Esophagus muscularis mucosa (tissue), 4 donors: ENCODE measurements around the gene NRXN2. TPM values are rescaled to one million over a fixed set of nuclear protein-coding genes. Genes with fewer than 3 reads are reported as not detected.

ENCODE experiments used
- DNase-seq: peaks from one replicate; pipeline ENCODE4 v3.0.0-alpha.2; 2017; ENCODE audit errors: extremely low spot score
- H3K27ac ChIP-seq, 4 donors: fragments of 200-600 bp; sonication (generic); replicated peaks in 1 of 4; 1 replicate in 3 of 4; 2 replicates in 1 of 4; pipeline ENCODE4 v1.5.1; 2016 to 2019; ENCODE audit warnings: mild to moderate bottlenecking in 1 of 4
- H3K27me3 ChIP-seq, 4 donors: fragments of 200-600 bp; sonication (generic); one replicate each; pipeline versions ENCODE4 v1.5.1 to v1.6.0; 2016 to 2019
- H3K36me3 ChIP-seq, 4 donors: fragments of 200-600 bp; sonication (generic); one replicate each; pipeline ENCODE4 v1.5.1; 2016 to 2019
- H3K4me1 ChIP-seq, 4 donors: fragments of 200-600 bp; sonication (generic); one replicate each; pipeline ENCODE4 v1.5.1; 2016 to 2019
- H3K4me3 ChIP-seq, 4 donors: fragments of 200-600 bp; sonication (generic); 1 replicate in 2 of 4; 2 replicates in 2 of 4; pipeline ENCODE4 v1.5.1; 2016 to 2019; ENCODE audit warnings: mild to moderate bottlenecking in 4 of 4, moderate library complexity in 1 of 4
- H3K9me3 ChIP-seq, 4 donors: fragments of 200-600 bp; sonication (generic); 1 replicate in 3 of 4; 2 replicates in 1 of 4; pipeline ENCODE4 v1.5.1; 2016 to 2019
- CTCF ChIP-seq, 3 experiments: fragments of 200-600 bp in 2 of 3; fragments of 450-650 bp in 1 of 3; sonication (generic) in 2 of 3; IDR thresholded peaks; one replicate each; pipeline ENCODE4 v1.5.1; 2017 to 2019; ENCODE audit warnings: antibody characterized with exemption in 3 of 3, mild to moderate bottlenecking in 2 of 3, moderate library complexity in 1 of 3
- EP300 ChIP-seq: sonication (generic); formaldehyde crosslinking; IDR thresholded peaks from one replicate; pipeline ENCODE4 v1.6.1; 2017; ENCODE audit warnings: antibody characterized with exemption
- POLR2A ChIP-seq: fragments of 450-650 bp; IDR thresholded peaks from one replicate; pipeline ENCODE4 v1.6.1; 2017; ENCODE audit warnings: antibody characterized with exemption, moderate library complexity, mild to moderate bottlenecking, low read depth
- POLR2AphosphoS5 ChIP-seq, 2 donors: sonication (generic); formaldehyde crosslinking; IDR thresholded peaks; one replicate each; pipeline ENCODE4 v1.6.1; 2017; ENCODE audit warnings: antibody characterized with exemption in 2 of 2
- WGBS: methylation state at CpG from one replicate; pipeline ENCODE4 v1.1.5; 2018; 5-methylcytosine and 5-hydroxymethylcytosine counted together
- intact Hi-C: fragments of 100-400 bp; cut with DNase I; formaldehyde crosslinking; loops from one replicate; pipeline ENCODE4 v1.15.1; 2023
- total RNA-seq, 4 donors: library from RNA; depleted of rRNA; stranded (reverse); fragments of >200 nt; gene quantifications; one replicate each; pipeline versions ENCODE4 v1.1.0 to v1.2.1, GENCODE V29; 2016

NRXN2 gene
- total RNA-seq, 4 donors from 2014 or later, result 2.1 to 12.9 (median 4.3) TPM

GRCh38 chr11:64751580-64751979 lies 28.6 kb upstream of the NRXN2 start:
- Histone ChIP-seq H3K36me3 (peaks cover 11 to 48% (median 45%) of the 10 kb centered on the region in 4 donors), H3K4me3 (no peak overlapping the region), H3K9me3 (no peaks in the 10 kb centered on the region), H3K27ac (peak overlapping the region in 3 of 4 donors; percentile 23 to 55 (median 50)), H3K27me3 (no peaks in the 10 kb centered on the region), H3K4me1 (peaks cover 0 to 16% (median 9%) of the 10 kb centered on the region in 4 donors)
- WGBS, result 92% methylated on average over 6 of the region's 9 CpGs
- no peak for TF ChIP-seq POLR2A
- no peak for TF ChIP-seq CTCF (IDR thresholded peaks at IDR 0.05)
- TF ChIP-seq POLR2AphosphoS5 (IDR thresholded peaks at IDR 0.05), result no peak
- TF ChIP-seq EP300, result no peak
- intact Hi-C loops, result no loop called here
- DNase-seq, result no peak

GRCh38 chr11:64751136-64751535 lies 28.1 kb upstream of the NRXN2 start:
- DNase-seq, result no peak
- TF ChIP-seq CTCF (IDR thresholded peaks at IDR 0.05) (no peak), POLR2AphosphoS5 (IDR thresholded peaks at IDR 0.05) (no peak), POLR2A (no peak), EP300 (no peak)
- WGBS, result 90% methylated on average over 9 of the region's 9 CpGs
- Histone ChIP-seq H3K27ac (peak overlapping the region in 3 of 4 donors; percentile 23 to 55 (median 50)), H3K9me3 (no peaks in the 10 kb centered on the region), H3K36me3 (peaks cover 11 to 48% (median 45%) of the 10 kb centered on the region in 4 donors), H3K27me3 (no peaks in the 10 kb centered on the region), H3K4me3 (no peak overlapping the region), H3K4me1 (peaks cover 0 to 21% (median 13%) of the 10 kb centered on the region in 4 donors)
- intact Hi-C loops, result no loop called here

GRCh38 chr11:64750361-64751054 lies 27.5 kb upstream of the NRXN2 start:
- H3K36me3 ChIP-seq, result peaks cover 11 to 48% (median 45%) of the 10 kb centered on the region in 4 donors
- intact Hi-C loops, result no loop called here
- peak overlapping the region in 3 of 4 donors; percentile 23 to 50 (median 23) for H3K27ac ChIP-seq
- peaks cover 3 to 27% (median 20%) of the 10 kb centered on the region in 4 donors for H3K4me1 ChIP-seq
- 91% methylated on average over 13 of the region's 13 CpGs for WGBS
- no peak for DNase-seq
- TF ChIP-seq EP300 (no peak), CTCF (IDR thresholded peaks at IDR 0.05) (no peak), POLR2AphosphoS5 (IDR thresholded peaks at IDR 0.05) (no peak), POLR2A (no peak)
- no peaks in the 10 kb centered on the region for H3K27me3 ChIP-seq
- H3K9me3 ChIP-seq, result no peaks in the 10 kb centered on the region
- H3K4me3 ChIP-seq, result no peak overlapping the region

GRCh38 chr11:64747961-64748665 lies 25.1 kb upstream of the NRXN2 start:
- H3K27ac ChIP-seq, result peak overlapping the region; percentile 92 to 99 (median 96)
- intact Hi-C loops, result no loop called here
- no peaks in the 10 kb centered on the region for H3K9me3 ChIP-seq
- no peak for DNase-seq
- no peaks in the 10 kb centered on the region for H3K27me3 ChIP-seq
- 83% methylated on average over 15 of the region's 15 CpGs for WGBS
- no peak for TF ChIP-seq EP300
- no peak for TF ChIP-seq POLR2AphosphoS5 (IDR thresholded peaks at IDR 0.05)
- TF ChIP-seq CTCF (IDR thresholded peaks at IDR 0.05), result no peak
- TF ChIP-seq POLR2A, result no peak
- H3K36me3 ChIP-seq, result peaks cover 11 to 35% (median 30%) of the 10 kb centered on the region in 4 donors
- H3K4me1 ChIP-seq, result peaks cover 20 to 49% (median 41%) of the 10 kb centered on the region in 4 donors
- no peak overlapping the region for H3K4me3 ChIP-seq
